Lower lobe of right lung (tissue), 2 donors: ENCODE measurements around the gene PRDX2. TPM values are rescaled to one million over a fixed set of nuclear protein-coding genes. Genes with fewer than 3 reads are reported as not detected.

Experiments used
- ATAC-seq, 2 donors: fragments of 200-7000 bp; cut with Tn5 transposase; one replicate each; pipeline ENCODE4 v1.9.1; 2020 to 2022; ENCODE audit warnings: mild to moderate bottlenecking in 2 of 2, moderate library complexity in 2 of 2
- DNase-seq: peaks from one replicate; pipeline ENCODE4 v3.0.0-alpha.2; 2020
- H3K27ac ChIP-seq: fragments of 200-600 bp; one replicate; pipeline ENCODE4 v1.8.0; 2022
- H3K27me3 ChIP-seq: fragments of 200-600 bp; one replicate; pipeline ENCODE4 v1.8.0; 2022; ENCODE audit warnings: low read depth
- H3K36me3 ChIP-seq: fragments of 200-600 bp; one replicate; pipeline ENCODE4 v1.8.0; 2022; ENCODE audit warnings: mild to moderate bottlenecking
- H3K4me1 ChIP-seq: fragments of 200-600 bp; one replicate; pipeline ENCODE4 v1.8.0; 2022
- H3K4me3 ChIP-seq: fragments of 200-600 bp; one replicate; pipeline ENCODE4 v1.8.0; 2022; ENCODE audit warnings: mild to moderate bottlenecking
- H3K9me3 ChIP-seq: fragments of 200-600 bp; one replicate; pipeline ENCODE4 v1.8.0; 2022
- intact Hi-C: fragments of 100-400 bp; cut with DNase I; formaldehyde crosslinking; loops from one replicate; pipeline ENCODE4 v1.11.0; 2022
- total RNA-seq: library from RNA; stranded (reverse); fragmentation: NEBNext Ultra II Directional; extraction: Animal tissue kit (Norgen Biotek cat#: 25700); gene quantifications from one replicate; pipeline ENCODE4 v1.2.1, GENCODE V29; 2021
- TF ChIP-seq, protein P1 (sequence below): fragments of 200-600 bp; IDR thresholded peaks from one replicate; pipeline ENCODE4 v1.8.0; 2022; ENCODE audit warnings: antibody characterized with exemption, mild to moderate bottlenecking
- donor health status: DM: no; HTN: yes; CAD: no; lungs with severe emphysema.

PRDX2 gene
- total RNA-seq, 1 donor from 2014 or later: 101 TPM

DNA sequence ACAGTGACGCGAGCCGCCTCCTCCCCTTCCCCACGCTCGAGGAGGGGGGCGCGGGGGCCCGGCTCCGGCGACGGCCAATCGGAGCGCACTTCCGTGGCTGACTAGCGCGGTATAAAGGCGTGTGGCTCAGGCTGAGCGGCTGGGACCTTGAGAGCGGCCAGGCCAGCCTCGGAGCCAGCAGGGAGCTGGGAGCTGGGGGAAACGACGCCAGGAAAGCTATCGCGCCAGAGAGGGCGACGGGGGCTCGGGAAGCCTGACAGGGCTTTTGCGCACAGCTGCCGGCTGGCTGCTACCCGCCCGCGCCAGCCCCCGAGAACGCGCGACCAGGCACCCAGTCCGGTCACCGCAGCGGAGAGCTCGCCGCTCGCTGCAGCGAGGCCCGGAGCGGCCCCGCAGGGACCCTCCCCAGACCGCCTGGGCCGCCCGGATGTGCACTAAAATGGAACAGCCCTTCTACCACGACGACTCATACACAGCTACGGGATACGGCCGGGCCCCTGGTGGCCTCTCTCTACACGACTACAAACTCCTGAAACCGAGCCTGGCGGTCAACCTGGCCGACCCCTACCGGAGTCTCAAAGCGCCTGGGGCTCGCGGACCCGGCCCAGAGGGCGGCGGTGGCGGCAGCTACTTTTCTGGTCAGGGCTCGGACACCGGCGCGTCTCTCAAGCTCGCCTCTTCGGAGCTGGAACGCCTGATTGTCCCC is 10.1 kb downstream of the PRDX2 start, which contains the start of gene JUNB:
Gene JUNB (plus strand): TSS at position 142 of the 706 bp plus-strand sequence. CDS start 286 bp downstream, at position 428.
- peaks cover 52% of the 10 kb centered on the region for H3K4me1 ChIP-seq
- no peaks in the 10 kb centered on the region for H3K27me3 ChIP-seq
- ATAC-seq (peak; percentile 65 to 76), DNase-seq (peak; percentile 98)
- H3K9me3 ChIP-seq: no peaks in the 10 kb centered on the region
- H3K27ac ChIP-seq: peak within 1 kb of the TSS; percentile 99
- H3K4me3 ChIP-seq: peak within 1 kb of the TSS; percentile 95
- TF ChIP-seq, protein P1, sequence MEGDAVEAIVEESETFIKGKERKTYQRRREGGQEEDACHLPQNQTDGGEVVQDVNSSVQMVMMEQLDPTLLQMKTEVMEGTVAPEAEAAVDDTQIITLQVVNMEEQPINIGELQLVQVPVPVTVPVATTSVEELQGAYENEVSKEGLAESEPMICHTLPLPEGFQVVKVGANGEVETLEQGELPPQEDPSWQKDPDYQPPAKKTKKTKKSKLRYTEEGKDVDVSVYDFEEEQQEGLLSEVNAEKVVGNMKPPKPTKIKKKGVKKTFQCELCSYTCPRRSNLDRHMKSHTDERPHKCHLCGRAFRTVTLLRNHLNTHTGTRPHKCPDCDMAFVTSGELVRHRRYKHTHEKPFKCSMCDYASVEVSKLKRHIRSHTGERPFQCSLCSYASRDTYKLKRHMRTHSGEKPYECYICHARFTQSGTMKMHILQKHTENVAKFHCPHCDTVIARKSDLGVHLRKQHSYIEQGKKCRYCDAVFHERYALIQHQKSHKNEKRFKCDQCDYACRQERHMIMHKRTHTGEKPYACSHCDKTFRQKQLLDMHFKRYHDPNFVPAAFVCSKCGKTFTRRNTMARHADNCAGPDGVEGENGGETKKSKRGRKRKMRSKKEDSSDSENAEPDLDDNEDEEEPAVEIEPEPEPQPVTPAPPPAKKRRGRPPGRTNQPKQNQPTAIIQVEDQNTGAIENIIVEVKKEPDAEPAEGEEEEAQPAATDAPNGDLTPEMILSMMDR: no peak
- intact Hi-C loops: no loop called here
- no peaks in the 10 kb centered on the region for H3K36me3 ChIP-seq

DNA sequence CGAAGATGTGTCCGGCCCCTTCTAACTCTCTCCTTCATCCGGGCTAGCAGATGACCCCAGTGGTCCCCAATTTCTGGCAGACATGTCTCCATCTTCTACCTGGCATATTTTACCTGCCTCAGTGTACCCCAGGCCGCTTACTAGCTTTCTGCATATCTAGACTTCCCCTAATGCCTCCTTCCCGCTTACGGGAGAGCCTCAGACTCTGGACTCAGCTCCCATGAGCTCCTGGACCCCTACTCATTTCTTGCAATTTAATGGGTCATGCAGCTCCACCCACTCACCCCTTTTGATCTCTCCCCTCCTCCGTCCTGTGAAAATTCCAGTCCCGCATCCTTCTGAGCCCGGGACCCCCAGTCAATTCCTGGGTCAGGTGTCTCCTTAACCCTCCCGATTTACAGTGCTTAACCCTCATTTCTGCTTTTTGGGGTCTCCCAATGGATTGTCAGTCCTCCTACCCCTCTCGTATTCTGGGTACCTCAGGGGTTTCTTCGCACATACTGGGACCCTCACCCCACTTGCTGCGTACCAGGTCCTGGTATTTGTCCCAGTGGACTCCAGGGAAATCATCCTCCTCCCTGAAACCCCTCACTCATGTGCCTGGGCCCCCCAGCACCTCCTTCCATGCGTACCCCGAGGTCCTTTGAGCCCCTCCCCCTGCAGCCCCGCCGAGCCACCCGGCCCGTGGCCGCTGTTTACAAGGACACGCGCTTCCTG is 10.8 kb downstream of the PRDX2 start:
- intact Hi-C loops: no loop called here
- no peak for ATAC-seq
- no peak for DNase-seq

DNA sequence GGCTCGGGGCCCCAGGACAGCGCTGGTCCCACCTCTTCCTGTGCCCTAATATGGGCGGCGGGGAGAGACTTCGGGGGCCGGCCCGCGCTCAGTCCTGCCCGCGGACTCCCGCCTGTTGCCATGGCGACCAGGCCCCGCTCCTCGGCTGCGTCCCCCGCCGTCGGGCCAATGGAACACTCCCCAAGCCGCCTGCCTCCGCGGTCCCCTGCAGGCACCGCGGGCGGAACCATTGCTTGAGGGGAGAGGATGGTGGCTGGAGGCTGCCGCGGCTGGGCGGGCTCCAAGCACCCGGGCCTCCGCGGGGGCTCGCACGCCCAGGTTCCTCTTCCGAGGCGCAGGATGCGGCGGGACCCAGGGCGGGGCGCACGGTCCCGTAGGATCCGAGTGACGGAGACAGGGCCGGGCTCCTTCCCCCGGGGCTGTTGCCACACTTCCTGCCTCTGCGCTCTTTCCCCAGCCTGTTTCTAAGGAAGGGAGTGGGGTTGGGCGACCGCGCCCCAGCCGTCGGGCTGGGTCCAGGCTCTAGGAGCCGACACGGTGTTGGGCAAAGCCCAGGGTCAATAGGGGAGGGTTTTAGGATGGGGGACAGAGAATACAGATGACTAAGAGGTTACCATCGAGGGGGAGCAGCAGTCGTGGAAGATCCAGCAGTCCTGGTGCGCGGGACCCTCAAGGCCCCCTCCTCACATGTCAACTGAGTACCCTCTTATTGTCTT is 11.5 kb downstream of the PRDX2 start:
- TF ChIP-seq, protein P1: no peak
- Histone ChIP-seq H3K27me3 (no peaks in the 10 kb centered on the region), H3K9me3 (no peaks in the 10 kb centered on the region), H3K4me3 (peak overlapping the region; percentile 95), H3K36me3 (no peaks in the 10 kb centered on the region), H3K27ac (peak overlapping the region; percentile 99), H3K4me1 (peaks cover 56% of the 10 kb centered on the region)
- peak; percentile 49 to 68 for ATAC-seq
- peak; percentile 99 for DNase-seq
- intact Hi-C loops: no loop called here

More for the DNA sequence above, 10.8 kb downstream of the PRDX2 start:
- Histone ChIP-seq H3K9me3 (no peaks in the 10 kb centered on the region), H3K4me1 (peaks cover 52% of the 10 kb centered on the region), H3K4me3 (peak overlapping the region; percentile 95), H3K27me3 (no peaks in the 10 kb centered on the region), H3K36me3 (no peaks in the 10 kb centered on the region), H3K27ac (peak overlapping the region; percentile 99)
- TF ChIP-seq, protein P1: no peak

DNA sequence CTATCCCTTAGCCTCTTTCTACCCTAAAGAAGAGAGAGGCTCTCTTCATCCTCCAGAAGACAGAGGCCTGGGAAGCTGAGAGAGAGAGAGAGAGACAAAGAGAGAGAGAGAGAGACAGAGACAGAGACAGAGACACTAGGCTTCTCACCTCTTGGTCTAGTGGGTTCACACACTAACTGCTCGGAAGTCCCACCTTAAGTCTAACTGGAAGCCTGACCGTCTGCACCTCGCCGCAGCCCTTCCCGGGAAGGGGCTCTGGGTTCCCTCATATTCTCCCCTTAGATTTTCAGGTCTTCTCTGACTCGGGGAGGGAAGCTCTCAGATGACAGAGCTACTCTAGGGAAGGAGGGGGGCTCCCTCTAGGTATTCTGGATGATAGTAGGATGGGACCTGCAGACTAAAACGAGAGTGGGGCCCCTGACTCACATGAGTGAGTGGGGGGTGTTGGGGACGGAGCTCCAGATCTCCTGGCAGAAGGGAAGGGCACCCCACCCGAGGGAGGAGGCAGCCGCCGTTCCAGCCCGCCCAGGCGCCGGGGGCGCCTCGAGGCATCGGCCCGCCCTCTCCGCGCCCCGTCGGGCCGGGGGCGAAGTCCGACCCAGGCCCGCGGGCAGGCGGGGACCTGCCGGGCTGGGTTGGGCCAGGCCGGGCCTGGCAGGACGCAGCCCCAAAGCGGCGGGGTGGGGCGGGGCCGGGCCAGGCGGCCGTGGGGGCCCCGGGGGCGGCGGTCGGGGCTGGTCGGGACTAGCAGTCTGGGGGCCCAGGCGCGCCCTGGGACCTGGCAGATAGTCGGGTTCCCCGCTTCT is 12.3 kb downstream of the PRDX2 start:
- no peaks in the 10 kb centered on the region for H3K36me3 ChIP-seq
- intact Hi-C loops: no loop called here
- H3K9me3 ChIP-seq: no peaks in the 10 kb centered on the region
- H3K27me3 ChIP-seq: no peaks in the 10 kb centered on the region
- peaks cover 57% of the 10 kb centered on the region for H3K4me1 ChIP-seq
- H3K27ac ChIP-seq: peak overlapping the region; percentile 99
- H3K4me3 ChIP-seq: peak overlapping the region; percentile 95
- TF ChIP-seq, protein P1: no peak
- no peak for DNase-seq
- no peak for ATAC-seq

DNA sequence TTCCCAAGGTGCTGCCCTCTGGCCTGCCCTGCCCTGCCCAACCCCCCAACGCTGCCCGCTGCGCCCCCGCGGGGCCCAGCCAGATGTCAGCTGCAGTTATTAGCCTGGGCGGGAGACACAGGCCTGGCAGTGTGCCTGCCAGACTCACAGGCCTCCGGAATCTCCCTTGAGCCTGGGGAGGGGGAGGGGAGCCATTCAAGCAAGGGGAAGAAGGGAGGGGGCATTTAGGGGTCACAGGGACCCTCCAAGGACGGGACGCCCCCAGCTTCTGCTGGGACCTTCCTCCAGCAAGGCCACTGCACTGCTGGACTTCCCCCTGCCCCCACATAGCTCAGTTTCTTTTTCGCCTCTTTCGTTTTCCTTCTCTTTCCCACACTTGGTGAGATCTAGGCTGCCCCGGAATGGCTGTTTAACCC is 12.9 kb downstream of the PRDX2 start:
- Histone ChIP-seq H3K27ac (peak overlapping the region; percentile 99), H3K4me3 (peak overlapping the region; percentile 95), H3K36me3 (no peaks in the 10 kb centered on the region), H3K27me3 (no peaks in the 10 kb centered on the region), H3K4me1 (peaks cover 57% of the 10 kb centered on the region), H3K9me3 (no peaks in the 10 kb centered on the region)
- ATAC-seq (no peak), DNase-seq (peak; percentile 85)
- intact Hi-C loops: no loop called here
- TF ChIP-seq, protein P1: no peak
